ENCODE measurements around the gene TMEM250. TPM values are rescaled to one million over a fixed set of nuclear protein-coding genes. Genes with fewer than 3 reads are reported as not detected.
A peak's percentile ranks its signal among the peaks of the same experiment; 100 is the strongest.

TMEM250 gene
- total RNA-seq, 4 donors from 2014 or later = 25.7 to 46.9 (median 41.5) TPM

DNA sequence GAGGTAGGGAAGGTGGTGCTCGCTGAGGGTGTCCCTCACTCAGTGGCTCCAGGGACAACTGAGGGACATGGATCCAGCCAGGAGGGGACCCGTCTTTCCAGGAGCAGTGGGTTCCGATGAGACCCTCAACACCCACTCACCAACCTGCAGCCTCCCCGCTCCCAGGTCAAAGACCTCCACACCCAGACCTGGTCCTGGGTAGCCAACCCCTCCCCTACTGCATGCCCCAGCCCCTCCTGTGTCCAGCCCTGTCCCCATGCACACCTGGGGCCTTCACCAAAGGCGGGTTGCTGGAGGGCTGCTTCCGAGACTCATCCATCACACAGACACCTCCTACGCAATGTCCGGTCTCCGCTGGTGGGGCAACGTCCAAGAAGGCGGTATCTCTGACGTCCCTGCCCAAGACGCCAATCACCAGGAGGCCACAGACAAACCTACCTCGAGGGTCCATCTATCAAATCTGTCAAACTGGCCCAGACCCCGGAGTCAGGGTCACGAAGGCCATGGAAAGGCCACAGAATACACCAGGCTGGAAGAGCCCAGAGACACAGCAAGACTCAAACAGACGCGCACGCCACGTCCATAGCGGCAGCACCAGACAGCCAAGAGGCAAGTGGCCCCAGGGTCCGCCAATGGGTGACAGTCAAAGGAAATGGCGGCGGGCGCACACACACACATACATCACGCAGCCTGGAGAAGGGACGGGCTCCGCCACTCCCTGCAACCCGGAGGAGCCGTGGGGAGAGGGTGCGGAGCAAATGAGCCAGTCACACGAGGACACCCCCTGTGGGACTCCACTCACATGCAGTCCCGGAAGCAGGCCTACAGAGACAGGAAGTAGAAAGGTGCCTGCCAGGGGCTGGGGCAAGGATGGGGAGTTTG, 34.4 kb downstream of the TMEM250 start:
- Histone ChIP-seq H3K4me3 (no peak overlapping the region), H3K9me3 (no peaks in the 10 kb centered on the region), H3K27me3 (no peaks in the 10 kb centered on the region), H3K36me3 (peaks cover 0 to 4% of the 10 kb centered on the region in 2 donors), H3K27ac (no peak overlapping the region), H3K4me1 (peaks cover 78 to 85% of the 10 kb centered on the region in 2 donors)
- in situ Hi-C loops (cut with MboI; ENCODE audit: low sequenced_read_pairs in 4 of 4) (no loop called here), intact Hi-C loops (cut with DNase I; ENCODE audit: low total_unique reads) (no loop called here)
- DNase-seq (peak in 1 of 2 donors; percentile 10), ATAC-seq (no peak)
- TF ChIP-seq CTCF (IDR thresholded peaks at IDR 0.05 in 4 of 5, conservative IDR thresholded peaks at IDR 0.05 in 1 of 5) = no peak
- TF ChIP-seq POLR2A (IDR thresholded peaks at IDR 0.05) = no peak

DNA sequence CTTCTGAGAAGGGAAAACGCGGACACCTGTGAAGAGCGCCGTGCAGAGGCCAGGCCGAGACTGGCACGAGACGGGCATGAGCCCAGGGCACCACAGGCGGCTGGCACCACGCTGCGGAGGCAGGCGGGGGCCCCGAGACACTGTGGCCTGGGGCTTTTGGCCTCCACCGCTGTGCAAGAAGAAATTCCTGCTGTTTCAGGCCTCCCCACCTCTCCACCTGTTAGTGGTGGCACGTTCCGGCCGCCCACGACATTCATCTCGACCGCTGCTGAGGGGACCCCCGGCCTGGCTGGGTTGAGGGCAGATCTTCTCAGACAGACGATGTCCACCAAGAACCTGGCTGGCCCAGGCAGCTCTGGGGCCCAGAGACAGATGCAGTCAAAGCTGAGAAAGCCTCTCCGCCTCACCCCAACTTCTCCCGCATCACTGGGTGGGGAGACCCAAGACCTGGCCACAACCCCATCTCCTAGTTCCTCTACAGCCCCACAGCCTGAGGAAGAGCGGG, 35.1 kb downstream of the TMEM250 start:
- in situ Hi-C loops (cut with MboI; ENCODE audit: low sequenced_read_pairs in 4 of 4) (no loop called here), intact Hi-C loops (cut with DNase I; ENCODE audit: low total_unique reads) (no loop called here)
- no peak overlapping the region for H3K4me3 ChIP-seq
- H3K27ac ChIP-seq = no peak overlapping the region
- H3K9me3 ChIP-seq = no peaks in the 10 kb centered on the region
- H3K36me3 ChIP-seq = peaks cover 0 to 4% of the 10 kb centered on the region in 2 donors
- DNase-seq = peak in 1 of 2 donors; percentile 8
- TF ChIP-seq CTCF (IDR thresholded peaks at IDR 0.05 in 4 of 5, conservative IDR thresholded peaks at IDR 0.05 in 1 of 5) = no peak
- no peak for TF ChIP-seq POLR2A (IDR thresholded peaks at IDR 0.05)
- no peak for ATAC-seq
- no peaks in the 10 kb centered on the region for H3K27me3 ChIP-seq
- peaks cover 74 to 85% of the 10 kb centered on the region in 2 donors for H3K4me1 ChIP-seq

GRCh38 chr9:136082496-136083361, 35.9 kb downstream of the TMEM250 start:
- DNase-seq (peak in 1 of 2 donors; percentile 15), ATAC-seq (no peak)
- no peaks in the 10 kb centered on the region for H3K27me3 ChIP-seq
- peaks cover 65 to 77% of the 10 kb centered on the region in 2 donors for H3K4me1 ChIP-seq
- H3K9me3 ChIP-seq = no peaks in the 10 kb centered on the region
- H3K36me3 ChIP-seq = peaks cover 0 to 4% of the 10 kb centered on the region in 2 donors
- TF ChIP-seq POLR2A (IDR thresholded peaks at IDR 0.05) (no peak), CTCF (IDR thresholded peaks at IDR 0.05 in 4 of 5, conservative IDR thresholded peaks at IDR 0.05 in 1 of 5) (no peak)
- H3K27ac ChIP-seq = peak overlapping the region in 1 of 4 donors; percentile 75
- no peak overlapping the region for H3K4me3 ChIP-seq
- in situ Hi-C loops (cut with MboI; ENCODE audit: low sequenced_read_pairs in 4 of 4) (no loop called here), intact Hi-C loops (cut with DNase I; ENCODE audit: low total_unique reads) (no loop called here)

DNA sequence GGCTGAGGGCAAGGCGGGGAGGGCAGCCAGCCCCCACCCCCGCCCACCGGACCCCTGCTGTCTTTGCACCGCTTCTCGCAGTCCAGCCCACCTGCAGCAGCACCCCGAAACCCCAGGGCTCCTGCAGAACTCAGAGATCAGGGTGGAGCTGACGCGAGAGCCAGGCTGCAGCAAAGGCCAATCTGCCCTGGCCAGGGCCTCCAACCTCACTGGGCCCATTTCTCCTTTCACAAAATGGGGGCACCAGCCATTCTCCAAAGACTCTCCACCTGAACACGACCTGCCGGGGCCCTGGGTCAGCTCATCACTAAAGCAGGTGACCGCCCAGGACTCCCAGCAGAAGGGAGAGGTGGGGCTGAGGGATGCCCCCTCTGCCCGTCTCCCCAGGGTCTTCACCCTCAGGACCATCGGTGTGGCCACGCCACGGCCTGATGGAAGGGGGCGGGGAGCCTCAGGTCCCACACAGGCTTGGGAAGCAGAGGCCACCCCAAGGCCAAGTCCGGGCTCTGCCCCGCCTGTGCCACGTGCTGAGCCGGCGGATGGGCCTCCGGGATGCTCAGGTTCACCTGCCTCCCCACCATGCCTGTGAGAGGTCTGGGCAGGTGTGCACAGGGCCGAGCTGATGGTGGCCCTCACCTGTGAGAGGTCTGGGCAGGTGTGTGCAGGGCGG, 36.7 kb downstream of the TMEM250 start:
- intact Hi-C loops (cut with DNase I; ENCODE audit: low total_unique reads) (no loop called here), in situ Hi-C loops (cut with MboI; ENCODE audit: low sequenced_read_pairs in 4 of 4) (no loop called here)
- DNase-seq (peak in 1 of 2 donors; percentile 12), ATAC-seq (no peak)
- peak overlapping the region; percentile 67 to 79 (median 74) for H3K27ac ChIP-seq
- H3K4me3 ChIP-seq = no peak overlapping the region
- H3K4me1 ChIP-seq = peaks cover 58 to 70% of the 10 kb centered on the region in 2 donors
- H3K27me3 ChIP-seq = no peaks in the 10 kb centered on the region
- H3K9me3 ChIP-seq = no peaks in the 10 kb centered on the region
- peaks cover 0 to 4% of the 10 kb centered on the region in 2 donors for H3K36me3 ChIP-seq
- TF ChIP-seq POLR2A (IDR thresholded peaks at IDR 0.05) = no peak
- no peak for TF ChIP-seq CTCF (IDR thresholded peaks at IDR 0.05 in 4 of 5, conservative IDR thresholded peaks at IDR 0.05 in 1 of 5)

All from gastrocnemius medialis (tissue), 4 donors.